ENCODE results near the gene DDX27. TPM values are rescaled to one million over a fixed set of nuclear protein-coding genes. Genes with fewer than 3 reads are reported as not detected.

The DDX27 gene
- total and polyA plus RNA-seq, 2 of the 8 experiments (the other 6 are each of a cell fraction or from before 2014, with no cell fraction given) = 42.7 to 51.0 TPM

- peak overlapping the region; percentile 51; the same call in 1 of the 2 replicates for H3K27ac ChIP-seq (ENCODE audit: low read depth, low read length)
- 22% methylated on average over 20 of the region's 20 CpGs; no CpG with 5 or more reads in 1 of the 2 experiments for WGBS, 2 experiments (ENCODE audit: extremely low coverage in 1 of 2, insufficient coverage in 1 of 2, insufficient read length in 1 of 2, insufficient replicate concordance in 2 of 2, low coverage in 1 of 2, low lambda C conversion rate in 2 of 2, missing lambda C conversion rate in 1 of 2)
- peaks cover 76 to 90% (median 86%) of the 10 kb centered on the region in 4 experiments for H3K36me3 ChIP-seq (ENCODE audit: control insufficient read depth in 2 of 4, insufficient read depth in 4 of 4, low read length in 3 of 4)
- no peaks in the 10 kb centered on the region for H3K9me3 ChIP-seq (ENCODE audit: insufficient read depth in 2 of 2, low read depth in 1 of 2, low read length in 1 of 2)
- H3K4me3 ChIP-seq (ENCODE audit: extremely low read depth in 1 of 4, insufficient read depth in 2 of 4, low read depth in 3 of 4, low read length in 4 of 4) = peak overlapping the region; percentile 73 to 97 (median 92)
- H2BK120ac ChIP-seq (replicated peaks; ENCODE audit: low read depth, low read length) = no peak overlapping the region
- FAIRE-seq (no peak), DNase-seq (ENCODE audit: low read depth in 1 of 2, low spot score in 2 of 2) (no peak)
- H2BK15ac ChIP-seq (ENCODE audit: low read length) = no peak overlapping the region
- H3K4me2 ChIP-seq (ENCODE audit: insufficient read depth in 1 of 2, low read depth in 2 of 2, low read length in 2 of 2) = peak overlapping the region; percentile 97
- no peak overlapping the region for H4K91ac ChIP-seq (replicated peaks; ENCODE audit: insufficient read length, low read length)
- H4K5ac ChIP-seq (ENCODE audit: insufficient read length, low read depth, low read length) = no peak overlapping the region
- peaks cover 3 to 16% (median 10%) of the 10 kb centered on the region in 4 experiments; a peak in 6 of 7 replicates for H3K4me1 ChIP-seq (replicated peaks in 1 of 4; ENCODE audit: control insufficient read depth in 3 of 4, insufficient read depth in 4 of 4, low read length in 3 of 4)
- H3K79me1 ChIP-seq (ENCODE audit: low read depth, low read length) = peaks cover 3% of the 10 kb centered on the region
- peaks cover 60 to 93% of the 10 kb centered on the region in 2 experiments for H3K79me2 ChIP-seq (ENCODE audit: control insufficient read depth in 1 of 2, insufficient read depth in 2 of 2, low read length in 2 of 2)
- H3K27me3 ChIP-seq (replicated peaks in 1 of 4; ENCODE audit: control insufficient read depth in 3 of 4, extremely low read depth in 1 of 4, insufficient read depth in 3 of 4, low read length in 3 of 4) = peaks cover 0 to 1% (median 0%) of the 10 kb centered on the region in 4 experiments; a peak in 1 of 7 replicates
- peak overlapping the region; percentile 39; the same call in 1 of the 2 replicates for H3K18ac ChIP-seq (ENCODE audit: extremely low read depth, low read length)
- H4K8ac ChIP-seq (ENCODE audit: extremely low read depth, insufficient read depth, low read length) = no peak overlapping the region
- no peak overlapping the region for H3K56ac ChIP-seq (replicated peaks; ENCODE audit: insufficient read length, low read depth, low read length)
- no peak overlapping the region for H2AK5ac ChIP-seq (ENCODE audit: low read depth, low read length)
- no peak overlapping the region for H2BK12ac ChIP-seq (ENCODE audit: low read depth, low read length)
- no peak overlapping the region for H3K14ac ChIP-seq (ENCODE audit: insufficient read length)
- H3K23ac ChIP-seq (ENCODE audit: insufficient read length) = no peak overlapping the region
- H2BK20ac ChIP-seq (ENCODE audit: low read length) = no peak overlapping the region
- H2BK5ac ChIP-seq (ENCODE audit: low read depth, low read length) = no peak overlapping the region; the same call in 1 of the 2 replicates
- peaks cover 37% of the 10 kb centered on the region for H3K23me2 ChIP-seq (ENCODE audit: low read depth, low read length)
- ChIA-PET CTCF (ENCODE audit: partially characterized antibody) (interaction anchor here (1.3 to 4.7 kb wide), 6 partner anchors 9 to 65 kb away, joined by 3 to 53 read pairs (median 8); no protein-coding TSS in a partner anchor), POLR2A (ENCODE audit: partially characterized antibody) (interaction anchor here (0.6 to 18.5 kb wide), 20 partner anchors 7 to 1588 kb away, joined by 3 to 1132 read pairs (median 4); no protein-coding TSS in a partner anchor)
- peak overlapping the region; percentile 81 to 98 (median 94) for H3K9ac ChIP-seq (replicated peaks in 1 of 4; ENCODE audit: extremely low read depth in 1 of 4, low read depth in 3 of 4, low read length in 3 of 4)
- H4K20me1 ChIP-seq (replicated peaks in 1 of 2; ENCODE audit: control insufficient read depth in 1 of 2, insufficient read depth in 2 of 2, low read length in 2 of 2) = peaks cover 63 to 67% of the 10 kb centered on the region in 2 experiments
- H3K4ac ChIP-seq (replicated peaks; ENCODE audit: insufficient read length, low read depth, low read length) = no peak overlapping the region
- TF ChIP-seq YY1 (IDR thresholded peaks at IDR 0.05; ENCODE audit: low read depth, low read length) (no peak), SAP30 (IDR thresholded peaks at IDR 0.05; ENCODE audit: insufficient read depth, insufficient replicate concordance, low read length) (peak; percentile 28), POLR2A (IDR thresholded peaks at IDR 0.05; ENCODE audit: control extremely low read depth in 1 of 2, low read depth in 2 of 2, low read length in 2 of 2) (peak in 1 of 2 experiments; percentile 72; a peak in 2 of 3 replicates), TAF7 (optimal IDR thresholded peaks at IDR 0.05; ENCODE audit: borderline replicate concordance, low read depth, low read length) (peak; percentile 12), NANOG (IDR thresholded peaks at IDR 0.05; ENCODE audit: insufficient read depth, low read depth, low read length, poor library complexity, severe bottlenecking) (no peak), POLR2AphosphoS5 (IDR thresholded peaks at IDR 0.05; ENCODE audit: low read depth, low read length) (peak; percentile 92)
- TF ChIP-seq, protein P1, sequence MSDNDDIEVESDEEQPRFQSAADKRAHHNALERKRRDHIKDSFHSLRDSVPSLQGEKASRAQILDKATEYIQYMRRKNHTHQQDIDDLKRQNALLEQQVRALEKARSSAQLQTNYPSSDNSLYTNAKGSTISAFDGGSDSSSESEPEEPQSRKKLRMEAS (IDR thresholded peaks at IDR 0.05) = peak; percentile 33; the same call in 1 of the 2 replicates
- no peak overlapping the region for H2AFZ ChIP-seq (ENCODE audit: low read length)
These were observed 63.5 kb downstream of the DDX27 start for GRCh38 chr20:49282584-49283171.

Data from H1 (cell line).